Femur (tissue), 1 donor: Measurements from ENCODE around the gene DHX34.

Experiments
- DNase-seq: peaks from one replicate; pipeline ENCODE4 v3.0.0-alpha.2; 2017

Gene DHX34

GRCh38 chr19:47418692-47419029 is 69.5 kb downstream of the DHX34 start:
- no peak for DNase-seq

DNA sequence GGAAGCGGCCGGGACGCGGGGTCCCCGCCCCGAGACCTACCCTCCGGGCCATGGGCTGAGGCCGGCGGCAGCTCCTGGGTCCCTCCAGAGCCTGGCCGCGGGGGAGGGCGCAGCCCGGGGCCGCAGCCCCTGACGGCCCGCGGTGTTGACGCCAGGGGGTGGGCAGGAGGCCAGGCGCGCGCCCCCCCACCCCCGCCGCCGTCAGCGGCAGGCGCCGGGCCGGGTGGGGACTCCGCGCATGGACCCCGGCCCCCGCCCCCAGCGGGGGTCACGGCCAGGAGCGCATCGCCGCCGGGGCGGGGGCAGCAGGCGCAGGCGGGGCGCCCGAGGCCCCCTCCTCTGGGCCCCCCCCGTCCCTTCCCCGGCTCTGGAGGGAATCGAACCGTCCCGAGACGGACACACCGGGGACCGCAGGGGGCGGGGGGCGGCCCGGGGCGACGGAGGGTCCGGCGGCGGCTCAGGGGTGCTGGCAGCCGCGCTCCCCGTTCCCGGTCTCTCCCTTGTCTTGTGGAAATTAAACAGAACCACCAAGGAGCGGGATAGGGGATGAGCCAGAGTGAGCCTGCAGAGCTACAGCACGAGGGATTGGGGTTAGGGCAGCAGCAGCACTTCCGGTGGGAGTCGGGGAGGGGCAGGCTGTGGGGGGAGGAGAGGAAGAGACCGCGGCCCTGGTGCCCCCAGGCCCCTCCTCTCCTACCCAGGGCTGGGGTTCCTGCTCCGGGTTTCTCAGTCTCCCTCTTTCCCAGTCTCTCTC is 70.1 kb downstream of the DHX34 start, which contains the start of gene MEIS3:
Gene MEIS3 (minus strand): TSS at position 498 of the 754 bp plus-strand sequence. CDS start 446 bp downstream, at position 52.
- no peak for DNase-seq

DNA sequence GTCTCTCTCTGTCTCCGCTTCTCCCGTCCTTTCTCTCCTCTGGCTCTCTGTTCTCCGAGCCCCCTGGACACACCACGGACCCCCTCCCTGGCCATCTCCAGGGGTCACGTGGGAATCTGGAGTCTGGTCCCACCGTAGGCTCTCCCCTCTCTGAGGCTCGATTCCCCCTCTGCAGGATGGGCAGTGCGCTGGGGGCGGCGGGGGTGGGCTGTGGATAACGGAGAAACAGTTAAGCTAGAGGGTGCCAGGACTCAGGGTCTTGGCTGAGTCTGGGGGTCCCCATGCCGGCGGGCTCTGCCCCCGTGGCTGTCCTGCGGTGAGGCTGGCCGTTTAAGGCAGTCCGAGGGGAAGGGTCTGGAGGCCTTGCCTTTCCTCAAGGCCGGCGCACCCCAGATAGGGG is 70.7 kb downstream of the DHX34 start:
- no peak for DNase-seq

GRCh38 chr19:47421244-47421786 is 72.2 kb downstream of the DHX34 start:
- DNase-seq = no peak

DNA sequence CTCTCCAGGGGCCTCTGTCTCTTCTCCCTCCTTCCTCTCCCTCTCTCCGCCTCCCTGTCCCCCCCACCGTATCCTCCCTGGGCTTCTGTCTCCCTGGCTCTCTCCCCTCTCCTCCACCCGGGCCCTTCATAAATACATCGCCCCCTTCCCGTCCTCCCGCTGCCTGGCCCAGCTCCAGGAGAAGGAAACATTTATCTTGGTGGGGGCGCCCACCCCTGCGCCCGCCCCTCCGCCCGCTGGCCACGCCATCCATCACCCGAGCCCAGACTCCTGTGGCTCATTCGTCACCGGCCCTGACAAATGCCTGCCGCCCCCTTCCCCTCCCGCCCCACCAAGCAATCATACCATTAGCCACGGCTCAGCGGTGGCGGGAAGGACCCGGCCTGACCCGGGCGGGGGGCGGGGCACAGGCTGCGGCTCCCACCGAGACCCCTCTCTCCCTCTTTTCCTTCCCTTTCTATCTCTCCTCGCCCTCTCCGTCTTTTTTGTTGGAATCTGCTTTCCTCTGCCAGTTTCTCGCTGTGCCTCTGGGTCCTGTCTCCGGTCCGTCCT is 72.8 kb downstream of the DHX34 start:
- no peak for DNase-seq

DNA sequence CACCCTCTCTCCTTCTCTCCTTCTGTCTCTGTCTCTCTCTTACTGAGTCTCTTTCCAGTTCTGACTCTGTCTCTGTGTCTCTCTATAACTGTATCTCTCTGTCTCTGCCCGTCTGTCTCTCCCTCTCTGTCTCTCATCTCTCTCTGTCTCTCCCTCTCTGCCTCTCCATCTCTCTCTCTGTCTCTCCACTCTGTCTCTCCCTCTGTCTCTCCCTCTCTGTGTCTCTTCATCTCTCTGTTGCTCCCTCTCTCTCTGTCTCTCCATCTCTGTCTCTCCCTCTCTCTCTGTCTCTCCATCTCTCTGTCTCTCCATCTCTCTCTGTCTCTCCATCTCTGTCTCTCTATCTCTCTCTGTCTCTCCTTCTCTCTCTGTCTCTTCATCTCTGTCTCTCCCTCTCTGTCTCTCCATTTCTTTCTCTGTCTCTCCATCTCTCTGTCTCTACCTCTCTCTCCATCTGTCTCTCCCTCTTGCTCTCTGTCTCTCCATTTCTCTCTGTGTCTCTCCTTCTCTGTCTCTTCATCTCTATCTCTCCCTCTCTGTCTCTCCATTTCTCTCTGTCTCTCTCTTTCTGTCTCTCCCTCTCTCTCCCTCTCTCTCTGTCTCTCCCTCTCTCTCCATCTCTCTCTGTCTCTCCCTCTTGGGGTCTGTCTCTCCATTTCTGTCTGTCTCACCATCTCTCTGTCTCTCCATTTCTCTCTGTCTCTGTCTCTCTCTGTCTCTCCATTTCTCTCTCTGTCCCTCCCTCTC is 73.5 kb downstream of the DHX34 start:
- no peak for DNase-seq

- DNase-seq = no peak
These were observed 74.2 kb downstream of the DHX34 start for GRCh38 chr19:47423203-47423882.

DNA sequence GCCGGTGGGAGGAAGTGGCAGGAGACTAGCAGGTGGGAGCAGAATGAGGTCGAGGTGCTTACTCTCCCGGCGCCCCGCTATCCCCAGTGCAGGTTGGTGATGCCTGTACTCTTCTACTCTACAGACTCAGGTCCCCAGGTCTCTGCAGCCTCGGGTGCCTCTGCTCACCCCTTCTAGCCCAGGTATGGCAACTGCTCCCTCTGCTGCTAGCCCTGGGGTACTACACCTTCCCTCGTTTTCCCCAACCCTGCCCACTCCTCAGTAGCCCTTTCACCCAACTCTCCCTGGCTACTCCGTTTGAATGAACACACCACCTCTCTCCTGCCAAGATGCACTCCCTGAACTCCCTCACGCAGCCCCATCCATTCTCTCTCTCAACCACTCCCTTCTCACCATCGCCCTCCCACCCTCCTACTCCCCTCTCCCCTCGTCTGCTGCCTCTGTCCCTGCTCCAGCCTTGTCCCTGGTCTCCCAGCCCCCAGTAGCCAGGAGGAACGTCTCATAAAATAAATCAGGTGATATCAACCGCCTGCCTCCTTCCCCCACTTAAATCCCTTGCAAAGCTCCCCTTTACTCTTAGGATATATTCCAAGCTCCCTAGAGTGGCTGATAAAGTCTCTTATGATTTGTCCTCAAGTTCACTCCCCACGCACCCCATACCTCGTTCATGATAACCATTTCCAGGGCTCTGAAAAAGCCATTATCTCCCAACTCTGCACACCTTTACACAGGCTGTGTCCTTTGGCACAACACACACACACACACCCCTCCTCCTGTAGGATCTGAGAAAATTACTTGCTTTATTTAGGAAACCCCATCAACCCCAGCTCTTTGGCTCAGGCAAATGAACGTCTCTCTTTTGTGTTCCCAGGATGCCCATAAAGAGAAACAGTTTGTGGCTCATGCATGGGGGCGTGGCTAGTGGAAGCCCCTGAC is 78.4 kb downstream of the DHX34 start:
- DNase-seq = peak; percentile 60

- DNase-seq = peak; percentile 87
These were observed 79.2 kb downstream of the DHX34 start for GRCh38 chr19:47428177-47428894.

- no peak for DNase-seq
These were observed 80.2 kb downstream of the DHX34 start for GRCh38 chr19:47429140-47429793.

DNA sequence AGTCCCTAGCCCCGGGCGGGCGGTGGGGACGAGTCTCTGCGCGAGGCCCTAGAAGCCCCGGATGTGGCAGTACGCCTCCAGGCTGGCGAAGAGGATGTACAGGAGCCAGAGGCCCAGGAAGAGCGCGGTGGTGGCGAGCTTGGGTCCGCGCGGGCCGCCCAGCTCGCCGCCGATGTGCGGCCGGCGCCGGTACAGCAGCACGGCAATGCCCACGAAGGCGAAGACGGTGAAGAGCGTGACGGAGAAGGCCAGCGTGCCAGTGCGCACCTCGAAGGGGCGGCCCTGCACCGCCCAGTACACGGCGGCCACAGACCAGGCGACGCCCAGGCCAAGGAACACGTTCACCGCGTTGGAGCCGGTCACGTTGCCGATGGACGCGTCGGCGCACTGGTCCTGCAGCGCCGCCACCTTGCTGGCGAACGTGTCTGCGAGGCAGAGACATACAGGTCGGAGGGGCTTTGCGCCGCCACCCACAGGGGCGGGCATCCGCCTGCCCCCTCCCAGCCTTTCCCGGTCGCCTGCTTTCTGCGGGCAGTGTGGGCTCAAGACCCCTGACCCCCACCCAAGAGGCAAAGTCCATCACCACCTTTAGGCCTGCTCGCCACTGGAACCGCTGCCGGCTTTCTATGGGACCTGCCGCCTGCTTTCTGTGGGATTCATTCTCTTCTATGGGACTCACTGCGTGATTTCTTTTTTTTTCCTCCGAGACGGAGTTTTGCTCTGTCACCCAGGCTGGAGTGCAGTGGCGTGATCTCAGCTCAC is 81.1 kb downstream of the DHX34 start:
- peak; percentile 49 for DNase-seq

DNA sequence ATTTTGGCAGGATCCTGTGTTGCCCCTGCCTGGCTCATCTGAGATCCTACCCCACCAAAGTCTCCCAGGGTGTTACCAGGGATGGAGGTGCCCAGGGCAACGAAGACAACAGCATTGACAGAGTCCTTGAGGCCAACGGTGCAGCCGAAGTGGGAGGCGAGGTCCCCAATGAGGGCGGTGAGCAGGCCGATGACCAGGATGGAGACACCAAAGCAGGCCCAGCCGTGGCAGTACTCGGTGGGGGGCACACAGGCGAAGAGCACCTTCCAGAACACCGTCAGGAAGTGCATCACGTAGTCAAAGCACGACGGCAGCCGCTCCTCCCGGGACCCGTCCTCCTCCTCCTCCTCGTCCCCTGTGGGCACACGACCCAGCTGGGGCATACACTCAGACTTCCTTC is 83.0 kb downstream of the DHX34 start:
- DNase-seq = no peak
